ENCODE results near the gene SYCE1L. TPM values are rescaled to one million over a fixed set of nuclear protein-coding genes. Genes with fewer than 3 reads are reported as not detected.

SYCE1L gene
- total RNA-seq, 1 donor from 2014 or later, result 18.3 TPM

GRCh38 chr16:77214411-77215138 lies 15.4 kb downstream of the SYCE1L start:
- no peak overlapping the region for H3K27ac Mint-ChIP-seq (ENCODE audit: unreplicated experiment)
- TF ChIP-seq CTCF (conservative IDR thresholded peaks at IDR 0.05), result no peak

GRCh38 chr16:77219437-77219836 lies 20.2 kb downstream of the SYCE1L start:
- DNase-seq (ENCODE audit: low read depth, low spot score), result no peak
- Mint-ChIP-seq H3K27ac (ENCODE audit: unreplicated experiment) (no peak overlapping the region), H3K27me3 (ENCODE audit: low read depth) (no peaks in the 10 kb centered on the region), H3K4me1 (no peaks in the 10 kb centered on the region), H3K4me3 (no peak overlapping the region), H3K36me3 (ENCODE audit: low read depth) (peaks cover 5% of the 10 kb centered on the region), H3K9me3 (no peaks in the 10 kb centered on the region)
- TF ChIP-seq CTCF (conservative IDR thresholded peaks at IDR 0.05), result no peak

More at GRCh38 chr16:77214411-77215138, 15.4 kb downstream of the SYCE1L start:
- no peak for DNase-seq (ENCODE audit: low read depth, low spot score)
- peaks cover 3% of the 10 kb centered on the region for H3K36me3 Mint-ChIP-seq (ENCODE audit: low read depth)
- peak overlapping the region; percentile 78 for H3K4me3 Mint-ChIP-seq
- peaks cover 15% of the 10 kb centered on the region for H3K4me1 Mint-ChIP-seq
- peaks cover 5% of the 10 kb centered on the region for H3K27me3 Mint-ChIP-seq (ENCODE audit: low read depth)
- H3K9me3 Mint-ChIP-seq, result peaks cover 3% of the 10 kb centered on the region

GRCh38 chr16:77220427-77220826 lies 21.2 kb downstream of the SYCE1L start:
- no peaks in the 10 kb centered on the region for H3K9me3 Mint-ChIP-seq
- no peak overlapping the region for H3K4me3 Mint-ChIP-seq
- no peak for DNase-seq (ENCODE audit: low read depth, low spot score)
- H3K27ac Mint-ChIP-seq (ENCODE audit: unreplicated experiment), result no peak overlapping the region
- H3K27me3 Mint-ChIP-seq (ENCODE audit: low read depth), result no peaks in the 10 kb centered on the region
- H3K36me3 Mint-ChIP-seq (ENCODE audit: low read depth), result peaks cover 5% of the 10 kb centered on the region
- H3K4me1 Mint-ChIP-seq, result no peaks in the 10 kb centered on the region
- TF ChIP-seq CTCF (conservative IDR thresholded peaks at IDR 0.05), result no peak

- Mint-ChIP-seq H3K9me3 (no peaks in the 10 kb centered on the region), H3K27me3 (ENCODE audit: low read depth) (no peaks in the 10 kb centered on the region), H3K27ac (ENCODE audit: unreplicated experiment) (peak overlapping the region; percentile 58), H3K4me3 (no peak overlapping the region), H3K36me3 (ENCODE audit: low read depth) (peaks cover 2% of the 10 kb centered on the region), H3K4me1 (no peaks in the 10 kb centered on the region)
- no peak for TF ChIP-seq CTCF (conservative IDR thresholded peaks at IDR 0.05)
- DNase-seq (ENCODE audit: low read depth, low spot score), result no peak
Measured at GRCh38 chr16:77221482-77221881, 22.3 kb downstream of the SYCE1L start.

GRCh38 chr16:77223184-77223583 lies 24.0 kb downstream of the SYCE1L start:
- Mint-ChIP-seq H3K9me3 (no peaks in the 10 kb centered on the region), H3K4me3 (no peak overlapping the region), H3K36me3 (ENCODE audit: low read depth) (peaks cover 2% of the 10 kb centered on the region), H3K27ac (ENCODE audit: unreplicated experiment) (no peak overlapping the region), H3K27me3 (ENCODE audit: low read depth) (no peaks in the 10 kb centered on the region), H3K4me1 (no peaks in the 10 kb centered on the region)
- TF ChIP-seq CTCF (conservative IDR thresholded peaks at IDR 0.05), result peak; percentile 50
- DNase-seq (ENCODE audit: low read depth, low spot score), result peak; percentile 19
